ENCODE data around the gene CDRT15.

The CDRT15 gene

DNA sequence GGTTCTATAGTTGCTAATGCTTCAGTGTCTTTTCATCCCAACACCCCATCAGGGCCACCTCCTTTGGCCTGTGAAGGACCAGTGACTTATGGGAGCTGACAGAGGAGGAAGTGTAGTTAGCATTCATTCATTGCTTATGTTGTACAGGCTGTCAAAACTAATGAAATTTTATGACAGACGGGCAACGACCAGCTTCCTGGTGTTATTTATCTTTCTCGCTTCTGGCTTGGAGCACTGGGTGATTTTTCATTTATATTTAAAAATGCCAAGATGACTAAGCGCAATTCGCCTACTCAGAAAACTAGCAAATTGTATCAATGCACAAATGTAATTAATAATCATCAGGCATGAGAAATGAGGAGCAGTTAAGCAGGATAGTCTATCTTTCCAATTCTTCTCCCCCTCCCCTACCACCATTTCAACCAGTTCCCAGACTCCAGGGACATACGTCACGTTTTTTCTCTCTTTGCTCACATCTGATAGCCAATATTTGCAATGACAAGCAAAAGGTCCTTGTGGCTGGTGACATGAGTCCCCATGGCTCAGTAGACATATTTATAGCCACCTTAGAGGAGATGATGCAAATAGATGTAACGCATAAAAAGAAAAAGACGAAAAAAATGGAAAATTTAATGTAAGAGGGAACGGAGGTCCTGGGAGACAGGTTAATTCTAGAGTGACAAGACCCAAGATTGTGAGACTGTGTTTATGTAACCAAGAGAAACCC, 11.2 kb downstream of the CDRT15 start:
- TF ChIP-seq GATA1 (IDR thresholded peaks at IDR 0.05; ENCODE audit: low read depth, low read length) (no peak), POLR2A (IDR thresholded peaks at IDR 0.05; ENCODE audit: low read length) (no peak)
- peak in 1 of 2 experiments; percentile 37 for DNase-seq

DNA sequence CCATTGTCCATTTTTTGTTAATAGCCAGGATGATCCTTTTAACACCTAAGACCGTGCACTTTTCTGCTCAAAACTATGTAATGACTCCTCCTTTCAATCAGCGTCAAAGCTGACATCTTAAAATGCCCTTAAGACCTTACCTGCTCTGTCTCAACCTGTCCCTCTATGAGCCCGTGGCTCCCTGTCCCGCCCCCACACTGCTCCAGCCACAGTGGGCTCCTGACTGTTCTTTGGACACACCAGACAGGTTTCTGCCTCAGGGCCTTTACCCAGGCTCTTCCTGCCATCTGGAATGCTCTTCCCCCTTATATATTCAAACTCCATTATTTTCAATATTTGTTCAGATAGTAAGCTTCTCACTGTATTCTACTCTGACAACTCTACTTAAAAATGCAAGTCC, 14.1 kb downstream of the CDRT15 start:
- TF ChIP-seq GATA1 (IDR thresholded peaks at IDR 0.05; ENCODE audit: low read depth, low read length) (no peak), POLR2A (IDR thresholded peaks at IDR 0.05; ENCODE audit: low read length) (no peak)
- DNase-seq: no peak

DNA sequence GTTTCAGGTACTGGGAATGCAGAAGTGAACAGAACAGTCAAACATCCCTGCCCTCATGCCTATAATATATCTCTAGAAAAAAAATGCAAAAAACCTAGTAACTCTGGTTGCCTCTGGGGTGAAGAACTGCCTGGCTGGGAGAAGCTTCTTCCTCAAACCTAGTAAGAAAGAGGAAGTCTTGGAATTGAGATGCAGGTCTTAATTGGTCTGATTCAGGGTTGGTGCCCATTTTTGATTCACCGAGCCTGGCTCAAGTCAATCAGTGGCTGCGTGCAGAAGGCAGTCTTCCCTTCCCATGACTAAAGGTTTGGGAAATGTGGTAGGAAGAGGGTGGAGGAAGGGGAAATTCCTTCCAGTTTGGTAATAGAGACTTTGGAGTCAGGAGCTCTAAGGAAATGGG, 22.4 kb downstream of the CDRT15 start:
- no peak for DNase-seq
- TF ChIP-seq POLR2A (IDR thresholded peaks at IDR 0.05; ENCODE audit: low read length): no peak
- TF ChIP-seq GATA1 (IDR thresholded peaks at IDR 0.05; ENCODE audit: low read depth, low read length): no peak

DNA sequence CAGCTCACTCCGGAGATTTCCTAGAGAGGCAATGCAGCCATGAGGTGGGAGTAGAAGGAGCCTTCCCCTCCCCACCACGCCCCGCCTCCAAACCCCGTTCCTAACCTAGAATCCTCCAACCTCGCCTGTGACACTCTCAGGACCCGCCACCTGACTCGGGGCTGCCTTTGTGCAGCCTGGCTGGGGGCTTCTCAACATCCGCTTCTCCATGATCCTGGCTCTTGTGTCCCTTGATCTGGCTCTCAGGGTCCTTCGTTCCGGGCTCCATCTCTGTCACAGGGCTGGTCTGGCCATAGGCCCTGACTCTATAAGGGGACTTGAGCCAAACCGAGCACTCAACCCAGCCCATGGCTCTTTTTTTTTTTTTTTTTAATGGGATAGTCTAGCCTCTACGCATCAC, 24.3 kb downstream of the CDRT15 start:
- DNase-seq: no peak
- TF ChIP-seq POLR2A (IDR thresholded peaks at IDR 0.05; ENCODE audit: low read length) (no peak), GATA1 (IDR thresholded peaks at IDR 0.05; ENCODE audit: low read depth, low read length) (no peak)

DNA sequence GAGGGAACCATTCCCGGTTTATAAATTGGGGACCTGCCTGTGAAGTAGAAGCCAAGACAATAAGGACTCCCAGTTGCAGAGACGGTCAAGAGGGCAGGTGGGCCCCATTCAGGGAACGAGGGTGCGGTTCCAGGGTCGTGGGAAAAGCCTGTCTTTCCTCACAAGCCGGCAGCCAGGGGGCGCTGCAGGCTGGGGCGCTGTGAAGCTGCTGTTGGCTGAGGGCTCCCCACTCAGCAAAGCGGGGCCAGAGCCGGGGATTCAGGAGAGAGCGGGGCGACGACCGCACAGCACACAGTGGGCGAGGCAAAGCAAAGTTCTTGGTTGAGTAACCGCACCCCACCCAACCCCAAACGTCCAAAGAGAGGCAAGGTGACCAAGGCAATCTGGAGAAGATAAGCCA, 24.9 kb downstream of the CDRT15 start:
- DNase-seq: peak; percentile 37 to 61
- no peak for TF ChIP-seq POLR2A (IDR thresholded peaks at IDR 0.05; ENCODE audit: low read length)
- no peak for TF ChIP-seq GATA1 (IDR thresholded peaks at IDR 0.05; ENCODE audit: low read depth, low read length)

DNA sequence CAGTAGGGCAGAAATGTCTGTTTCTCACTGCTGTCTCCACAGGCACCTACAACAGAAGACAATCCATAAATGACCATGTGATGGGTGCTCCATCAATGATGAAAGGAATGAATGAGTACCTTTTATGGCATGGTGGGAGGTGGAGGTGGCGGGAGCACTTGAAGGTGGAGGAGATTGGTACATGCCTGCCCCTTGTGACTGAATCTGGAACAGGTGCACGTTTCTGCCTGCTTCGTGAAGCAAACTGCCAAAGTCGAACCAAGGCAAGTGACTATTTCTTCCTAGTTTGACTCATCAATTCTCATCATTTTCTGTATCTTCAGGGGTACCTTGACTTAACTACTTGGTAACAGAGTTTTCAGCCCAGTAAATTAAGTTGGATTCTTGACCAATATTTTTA, 25.4 kb downstream of the CDRT15 start:
- no peak for TF ChIP-seq GATA1 (IDR thresholded peaks at IDR 0.05; ENCODE audit: low read depth, low read length)
- TF ChIP-seq POLR2A (IDR thresholded peaks at IDR 0.05; ENCODE audit: low read length): no peak
- DNase-seq: peak in 1 of 2 experiments; percentile 19

DNA sequence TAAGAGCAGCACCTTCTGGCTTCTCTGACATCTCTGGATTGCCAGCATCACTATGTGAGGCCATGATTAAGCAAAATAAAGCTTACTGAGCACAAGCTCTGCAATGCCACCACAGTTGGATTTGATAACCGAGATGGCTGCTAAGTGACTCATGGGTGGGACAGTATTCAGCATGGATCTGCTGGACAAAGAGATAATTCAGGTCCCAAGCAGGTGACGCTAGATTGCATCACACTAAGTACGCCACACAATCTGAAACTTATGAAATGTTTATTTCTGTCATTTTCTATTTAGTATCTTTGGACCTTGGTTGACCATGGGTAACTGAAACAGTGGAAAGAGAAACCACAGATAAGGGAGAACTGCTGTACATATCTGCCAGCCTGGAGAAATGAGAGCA, 27.4 kb downstream of the CDRT15 start:
- peak; percentile 85 to 89 for DNase-seq
- TF ChIP-seq GATA1 (IDR thresholded peaks at IDR 0.05; ENCODE audit: low read depth, low read length): no peak
- no peak for TF ChIP-seq POLR2A (IDR thresholded peaks at IDR 0.05; ENCODE audit: low read length)

DNA sequence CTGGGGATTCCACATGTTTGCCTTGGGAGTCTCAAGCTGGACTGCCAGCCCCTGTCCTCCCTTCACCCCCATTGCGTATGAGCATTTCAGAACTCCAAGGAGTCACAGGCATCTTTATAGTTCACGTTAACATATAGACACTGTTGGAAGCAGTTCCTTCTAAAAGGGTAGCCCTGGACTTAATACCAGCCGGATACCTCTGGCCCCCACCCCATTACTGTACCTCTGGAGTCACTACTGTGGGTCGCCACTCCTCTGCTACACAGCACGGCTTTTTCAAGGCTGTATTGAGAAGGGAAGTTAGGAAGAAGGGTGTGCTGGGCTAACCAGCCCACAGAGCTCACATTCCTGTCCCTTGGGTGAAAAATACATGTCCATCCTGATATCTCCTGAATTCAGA, 28.9 kb downstream of the CDRT15 start:
- TF ChIP-seq GATA1 (IDR thresholded peaks at IDR 0.05; ENCODE audit: low read depth, low read length) (no peak), POLR2A (IDR thresholded peaks at IDR 0.05; ENCODE audit: low read length) (no peak)

DNA sequence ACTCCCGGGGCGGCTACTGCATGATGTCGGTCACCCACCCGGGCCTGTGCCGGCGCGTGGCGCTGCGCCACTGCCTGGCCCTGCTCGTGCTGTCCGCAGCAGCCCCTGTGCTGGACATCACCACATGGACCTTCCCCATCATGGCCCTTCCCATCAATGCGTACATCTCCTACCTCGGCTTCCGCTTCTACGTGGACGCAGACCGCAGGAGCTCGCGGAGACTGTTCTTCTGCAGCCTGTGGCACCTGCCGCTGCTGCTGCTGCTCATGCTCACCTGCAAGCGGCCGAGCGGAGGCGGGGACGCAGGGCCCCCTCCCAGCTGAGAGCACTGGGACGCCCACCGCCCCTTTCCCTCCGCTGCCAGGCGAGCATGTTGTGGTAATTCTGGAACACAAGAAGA, 29.8 kb downstream of the CDRT15 start:
- DNase-seq: no peak
- TF ChIP-seq GATA1 (IDR thresholded peaks at IDR 0.05; ENCODE audit: low read depth, low read length) (no peak), POLR2A (IDR thresholded peaks at IDR 0.05; ENCODE audit: low read length) (no peak)

More for the DNA sequence above, 28.9 kb downstream of the CDRT15 start:
- no peak for DNase-seq

DNA sequence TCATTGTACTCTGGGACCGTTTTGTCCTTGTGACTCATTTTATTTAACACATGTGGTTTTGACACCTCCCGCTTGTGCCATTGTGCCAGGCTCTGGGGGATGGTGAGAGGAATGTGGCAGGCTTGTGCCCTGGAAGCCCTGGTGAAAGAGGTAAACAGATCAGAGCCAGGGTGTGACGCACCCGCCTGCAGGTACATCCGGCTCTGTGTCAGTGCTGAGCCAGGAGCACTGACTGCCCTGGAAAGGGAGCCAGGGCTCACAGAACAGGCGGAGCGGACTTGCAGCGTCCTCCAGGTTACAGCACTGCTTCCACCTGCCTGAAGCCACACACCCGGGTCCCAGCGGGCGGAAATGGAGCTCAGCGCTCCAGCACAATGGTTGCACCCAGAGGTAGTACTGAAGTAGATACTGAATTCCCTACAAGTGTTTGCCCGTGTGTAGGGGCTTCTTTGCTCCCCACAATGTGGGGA, 30.6 kb downstream of the CDRT15 start:
- no peak for TF ChIP-seq GATA1 (IDR thresholded peaks at IDR 0.05; ENCODE audit: low read depth, low read length)
- no peak for TF ChIP-seq POLR2A (IDR thresholded peaks at IDR 0.05; ENCODE audit: low read length)
- no peak for DNase-seq

DNA sequence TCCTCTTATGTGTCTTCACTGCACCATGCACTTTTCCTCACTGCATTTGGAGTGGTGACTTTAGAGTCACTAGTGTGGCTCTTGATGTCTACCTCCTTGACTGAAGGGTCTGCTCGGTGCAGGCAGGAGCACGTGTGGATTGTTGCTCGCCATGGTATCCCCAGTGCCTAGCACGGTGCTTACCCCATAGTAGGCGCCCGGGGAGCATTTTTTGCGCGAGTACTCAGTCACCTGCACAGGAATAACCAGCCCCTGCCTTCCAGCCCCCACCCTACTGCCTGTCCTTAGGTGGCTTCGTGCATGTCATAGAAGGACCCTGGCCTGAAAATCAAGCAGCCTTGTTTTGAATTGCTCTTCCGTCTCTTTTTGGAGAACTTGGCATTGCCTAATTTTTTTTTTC, 31.3 kb downstream of the CDRT15 start:
- no peak for DNase-seq
- TF ChIP-seq POLR2A (IDR thresholded peaks at IDR 0.05; ENCODE audit: low read length) (no peak), GATA1 (IDR thresholded peaks at IDR 0.05; ENCODE audit: low read depth, low read length) (no peak)

DNA sequence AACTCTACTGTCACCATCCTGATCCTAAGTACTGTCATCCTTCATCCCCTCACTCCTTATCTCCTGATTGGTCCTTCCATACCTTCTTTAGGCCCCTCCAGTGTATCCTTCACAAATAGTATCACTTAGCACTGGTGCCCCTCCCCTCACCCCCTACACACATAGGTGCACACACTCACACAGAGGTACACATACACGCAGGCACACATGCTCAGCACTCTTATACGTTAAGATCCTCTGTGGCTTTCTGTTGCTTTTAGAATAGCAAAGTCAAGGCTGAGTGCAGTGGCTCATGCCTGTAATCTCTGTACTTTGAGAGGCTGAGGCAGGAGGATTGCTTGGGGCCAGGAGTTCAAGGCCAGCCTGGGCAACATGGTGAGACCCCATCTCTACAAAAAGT, 32.1 kb downstream of the CDRT15 start:
- peak in 1 of 2 experiments; percentile 40 for DNase-seq
- TF ChIP-seq GATA1 (IDR thresholded peaks at IDR 0.05; ENCODE audit: low read depth, low read length): no peak
- TF ChIP-seq POLR2A (IDR thresholded peaks at IDR 0.05; ENCODE audit: low read length): no peak

DNA sequence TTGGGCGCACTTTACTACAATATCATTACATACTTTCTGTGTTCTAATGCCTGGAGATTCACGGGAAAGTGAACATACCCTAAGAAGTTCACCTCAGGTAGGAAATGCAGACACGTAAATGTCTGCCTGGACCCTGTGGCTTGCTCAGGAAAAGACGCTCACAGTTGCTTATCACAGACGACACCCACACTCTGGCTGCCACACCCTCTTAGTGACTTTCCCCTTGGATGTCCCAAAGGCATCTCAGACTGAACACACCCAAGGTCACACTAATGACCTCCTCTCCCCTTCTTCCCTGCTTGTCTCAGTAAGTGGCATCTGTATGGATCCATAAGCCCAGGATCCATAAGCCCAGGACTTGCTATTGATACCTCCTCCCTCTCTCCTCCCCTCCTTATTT, 32.6 kb downstream of the CDRT15 start:
- TF ChIP-seq GATA1 (IDR thresholded peaks at IDR 0.05; ENCODE audit: low read depth, low read length): no peak
- TF ChIP-seq POLR2A (IDR thresholded peaks at IDR 0.05; ENCODE audit: low read length): no peak
- peak; percentile 68 to 74 for DNase-seq

DNA sequence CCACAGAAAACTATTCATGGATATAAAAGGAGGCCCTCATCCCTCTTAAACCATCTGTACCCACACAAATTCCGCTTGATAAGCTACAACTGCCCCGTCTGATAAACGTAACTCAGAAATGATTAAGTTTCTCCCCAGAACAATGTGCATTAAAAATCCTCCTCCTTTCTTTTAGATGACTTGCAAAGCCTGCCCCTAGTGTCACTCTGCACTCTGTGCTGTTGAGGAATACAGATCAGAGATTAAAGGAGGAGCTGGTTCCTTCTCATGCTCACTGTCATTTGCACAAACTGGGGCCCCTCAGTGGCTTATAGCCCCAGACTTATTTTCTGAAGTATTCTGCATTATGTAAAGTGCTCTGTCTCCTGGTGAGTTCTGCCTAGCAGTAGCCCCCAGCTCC, 33.3 kb downstream of the CDRT15 start:
- TF ChIP-seq GATA1 (IDR thresholded peaks at IDR 0.05; ENCODE audit: low read depth, low read length): no peak
- no peak for TF ChIP-seq POLR2A (IDR thresholded peaks at IDR 0.05; ENCODE audit: low read length)
- peak; percentile 76 to 78 for DNase-seq
